HepG2 (cell line): ENCODE measurements around the gene DDX3Y. TPM values are rescaled to one million over a fixed set of nuclear protein-coding genes. Genes with fewer than 3 reads are reported as not detected.

Source experiments
- ATAC-seq: fragments of 200-7000 bp; cut with Tn5 transposase; 3 replicates; pipeline ENCODE4 v1.9.1; 2020; ENCODE audit warnings: mild to moderate bottlenecking, moderate library complexity
- BruUV-seq: library from RNA; stranded (reverse); fragments of 400-500 nt; replicated peaks from 2 replicates; lab custom pipeline; 2021; lab: Mats Ljungman, UMichigan
- CTCF ChIA-PET: fragments of 300-600 bp; formaldehyde crosslinking; extraction: SDS; loops from one replicate; lab custom pipeline; 2021; ENCODE audit warnings: low total read pairs, inconsistent platforms, low intra/inter-chr PET ratio; lab: Yijun Ruan, JAX
- POLR2A ChIA-PET: fragments of 350-600 bp; sonication (Branson Sonifier 250); formaldehyde crosslinking; loops from one replicate; lab custom pipeline; 2020; ENCODE audit warnings: antibody characterized with exemption, inconsistent platforms; lab: Yijun Ruan, JAX
- DNase-seq: peaks from one replicate; pipeline ENCODE4 v3.0.0-alpha.2; 2015; ENCODE audit warnings: low spot score
- FAIRE-seq: peaks from 3 replicates; lab custom pipeline; 2011; peaks lifted over from hg19 to GRCh38; lab: Jason Lieb, UNC
- H2AFZ ChIP-seq: one replicate; pipeline ENCODE4 v1.6.1; 2011; ENCODE audit warnings: low read length, inconsistent platforms
- H3K27ac ChIP-seq: fragments of 300-600 bp; 3 replicates; pipeline ENCODE4 v1.8.0; 2011; ENCODE audit warnings: mixed run types, mild to moderate bottlenecking, mixed read lengths, low read length, inconsistent platforms; ENCODE audit not compliant: insufficient read depth; ENCODE audit errors: extremely low read length
- H3K27me3 ChIP-seq, 2 experiments: fragments of 200-600 bp in 1 of 2; 2 replicates in 1 of 2; 3 replicates in 1 of 2; pipeline versions ENCODE4 v1.6.0 to v1.8.0; 2011; ENCODE audit warnings: low read length in 2 of 2, mild to moderate bottlenecking in 2 of 2, moderate library complexity in 2 of 2, inconsistent platforms in 1 of 2; ENCODE audit not compliant: insufficient read depth in 2 of 2, control insufficient read depth in 1 of 2
- H3K36me3 ChIP-seq, 2 experiments: fragments of 200-600 bp in 1 of 2; replicated peaks in 1 of 2; 2 replicates in 1 of 2; 3 replicates in 1 of 2; pipeline versions ENCODE4 v1.5.1 to v1.8.0; 2011; ENCODE audit warnings: low read length in 2 of 2, inconsistent platforms in 1 of 2; ENCODE audit not compliant: insufficient read depth in 2 of 2, control insufficient read depth in 1 of 2
- H3K4me1 ChIP-seq: 2 replicates; pipeline ENCODE4 v1.5.1; 2012; ENCODE audit warnings: low read length, inconsistent platforms; ENCODE audit not compliant: insufficient read depth
- H3K4me2 ChIP-seq: 2 replicates; pipeline ENCODE4 v1.6.0; 2011; ENCODE audit warnings: low read depth, low read length, inconsistent platforms
- H3K4me3 ChIP-seq, 3 experiments: fragments of 200-600 bp in 1 of 3; sonication (generic), shearing (Covaris generic) in 1 of 3; replicated peaks in 1 of 3; 2 replicates each; pipeline ENCODE4 v1.5.1; 2011 to 2016; ENCODE audit warnings: low read length in 3 of 3, inconsistent platforms in 2 of 3, low read depth in 2 of 3, mild to moderate bottlenecking in 2 of 3, control low read depth in 1 of 3, mixed read lengths in 1 of 3; ENCODE audit not compliant: insufficient read depth in 1 of 3
- H3K79me2 ChIP-seq: one replicate; pipeline ENCODE4 v1.6.1; 2011; ENCODE audit warnings: low read length, inconsistent platforms; ENCODE audit not compliant: insufficient read depth
- H3K9ac ChIP-seq: 2 replicates; pipeline ENCODE4 v1.6.0; 2011; ENCODE audit warnings: mild to moderate bottlenecking, low read depth, low read length, inconsistent platforms; ENCODE audit not compliant: insufficient read depth
- H3K9me3 ChIP-seq: 2 replicates; pipeline ENCODE4 v1.5.1; 2012; ENCODE audit warnings: mild to moderate bottlenecking, low read length
- H4K20me1 ChIP-seq: 2 replicates; pipeline ENCODE4 v1.6.0; 2011; ENCODE audit warnings: inconsistent platforms, mild to moderate bottlenecking, low read length, moderate library complexity; ENCODE audit not compliant: insufficient read depth
- ASH2L ChIP-seq: fragments of 300-600, 200-600 bp; sonication (generic); IDR thresholded peaks from 2 replicates; pipeline ENCODE4 v1.7.0; 2017; ENCODE audit warnings: low read depth, mild to moderate bottlenecking, moderate library complexity, mixed read lengths, low read length; ENCODE audit not compliant: insufficient read length
- CREBL2 ChIP-seq: sonication (generic); formaldehyde crosslinking; IDR thresholded peaks from 2 replicates; pipeline ENCODE4 v1.8.1; 2023; ENCODE audit warnings: missing genetic modification reagents, mild to moderate bottlenecking, borderline replicate concordance
- GLI4 ChIP-seq: sonication (generic); formaldehyde crosslinking; IDR thresholded peaks from 2 replicates; pipeline ENCODE4 v1.5.1; 2020; ENCODE audit warnings: missing genetic modification reagents, mild to moderate bottlenecking, moderate library complexity, borderline replicate concordance
- HNRNPK ChIP-seq: fragments of 200-400 bp; formaldehyde crosslinking; IDR thresholded peaks from 2 replicates; pipeline ENCODE4 v1.6.1; 2018; ENCODE audit warnings: low read length, low read depth, moderate library complexity, mild to moderate bottlenecking; ENCODE audit not compliant: poor library complexity, severe bottlenecking
- KMT2B ChIP-seq: IDR thresholded peaks from 2 replicates; pipeline ENCODE4 v1.6.1; 2016; ENCODE audit warnings: missing genetic modification reagents, missing compliant biosample characterization
- LCORL ChIP-seq, 2 experiments: fragments of 450-650 bp in 1 of 2; sonication (generic) in 1 of 2; formaldehyde crosslinking in 1 of 2; IDR thresholded peaks; 2 replicates each; pipeline versions ENCODE4 v1.5.0 to v1.6.1; 2017 to 2020; ENCODE audit warnings: antibody characterized with exemption in 1 of 2, missing genetic modification reagents in 1 of 2
- POLR2G ChIP-seq: fragments of 200-400 bp; formaldehyde crosslinking; IDR thresholded peaks from 2 replicates; pipeline ENCODE4 v1.6.1; 2018; ENCODE audit warnings: mild to moderate bottlenecking, low read depth, low read length, moderate library complexity
- PRDM4 ChIP-seq: sonication (generic); formaldehyde crosslinking; IDR thresholded peaks from 2 replicates; pipeline ENCODE4 v1.9.0; 2021; ENCODE audit warnings: missing genetic modification reagents, borderline replicate concordance
- REXO4 ChIP-seq: sonication (generic); formaldehyde crosslinking; IDR thresholded peaks from 2 replicates; pipeline ENCODE4 v1.8.0; 2022; ENCODE audit warnings: missing genetic modification reagents, mild to moderate bottlenecking, borderline replicate concordance
- SNAPC5 ChIP-seq: sonication (generic); formaldehyde crosslinking; IDR thresholded peaks from 2 replicates; pipeline ENCODE4 v1.8.1; 2023; ENCODE audit warnings: mild to moderate bottlenecking, missing genetic modification reagents, borderline replicate concordance
- TAF1 ChIP-seq: sonication (generic); formaldehyde crosslinking; IDR thresholded peaks from 2 replicates; pipeline ENCODE4 v1.4.0; 2020; ENCODE audit warnings: missing genetic modification reagents
- TCF12 ChIP-seq, 2 experiments: fragments of 450-650 bp in 1 of 2; sonication (generic) in 1 of 2; formaldehyde crosslinking in 1 of 2; IDR thresholded peaks; 2 replicates each; pipeline versions ENCODE4 v1.6.1 to v1.8.0; 2017 to 2022; ENCODE audit warnings: antibody characterized with exemption in 1 of 2, mild to moderate bottlenecking in 1 of 2, missing genetic modification reagents in 1 of 2, moderate library complexity in 1 of 2
- ZBTB49 ChIP-seq: sonication (generic); formaldehyde crosslinking; IDR thresholded peaks from 2 replicates; pipeline ENCODE4 v1.4.0; 2020; ENCODE audit warnings: missing genetic modification reagents, borderline replicate concordance
- ZIK1 ChIP-seq: sonication (generic); formaldehyde crosslinking; IDR thresholded peaks from 2 replicates; pipeline ENCODE4 v1.5.0; 2020; ENCODE audit warnings: mild to moderate bottlenecking, low read depth, missing genetic modification reagents, borderline replicate concordance
- ZMAT3 ChIP-seq: sonication (generic); formaldehyde crosslinking; conservative IDR thresholded peaks from 2 replicates; pipeline ENCODE4 v1.7.0; 2021; ENCODE audit warnings: missing genetic modification reagents
- ZNF597 ChIP-seq: sonication (generic); formaldehyde crosslinking; IDR thresholded peaks from 2 replicates; pipeline ENCODE4 v1.5.0; 2020; ENCODE audit warnings: missing genetic modification reagents
- WGBS: methylation state at CpG from one replicate; pipeline ENCODE4 v1.1.6; 2017; ENCODE audit warnings: low lambda C conversion rate; 5-methylcytosine and 5-hydroxymethylcytosine counted together
- in situ Hi-C: cut with HindIII; loops from 2 replicates; pipeline ENCODE4 v1.10.0; 2017; ENCODE audit warnings: low pct_unique_long_range_greater_than_20kb; ENCODE audit not compliant: extremely low pct_ligation_motif_present
- intact Hi-C: fragments of 100-400 bp; cut with micrococcal nuclease; formaldehyde crosslinking; loops from one replicate; pipeline ENCODE4 v1.10.0; 2022; ENCODE audit not compliant: unreplicated experiment
- polyA plus RNA-seq, 8 experiments: library from polyadenylated mRNA; depleted of rRNA in 3 of 8; stranded (reverse) in 7 of 8; unstranded in 1 of 8; fragments of >200 nt; fragmentation: Illumina TruSeq in 4 of 8; extraction: Trizol in 4 of 8; gene quantifications; 2 replicates each; pipeline versions ENCODE4 v1.2.1 to v1.2.3, GENCODE V29; 2011 to 2016; ENCODE audit warnings: low read depth in 4 of 8, missing spikeins in 1 of 8, mixed read lengths in 1 of 8; ENCODE audit not compliant: insufficient read depth in 1 of 8
- total RNA-seq, 5 experiments: library from RNA; depleted of rRNA; stranded (reverse); fragments of >200 nt; fragmentation: Illumina TruSeq; extraction: Trizol; gene quantifications; 2 replicates each; pipeline ENCODE4 v1.2.3, GENCODE V29; 2016; ENCODE audit warnings: low read depth in 1 of 5

Gene DDX3Y
- total and polyA plus RNA-seq, 2 of the 13 experiments (the other 11 are each of a cell fraction or from before 2014, with no cell fraction given) = 112 to 113 TPM

GRCh38 chrY:12905517-12905872 is 827 bp downstream of the DDX3Y start:
- Histone ChIP-seq H3K27me3 (no peaks in the 10 kb centered on the region; a peak in 1 of 5 replicates), H3K4me1 (peaks cover 30% of the 10 kb centered on the region), H2AFZ (no peak overlapping the region), H3K9ac (peak overlapping the region; percentile 98), H4K20me1 (peaks cover 47% of the 10 kb centered on the region), H3K27ac (peak overlapping the region; percentile 96), H3K36me3 (no peaks in the 10 kb centered on the region), H3K4me2 (peak overlapping the region; percentile 71), H3K79me2 (peaks cover 58% of the 10 kb centered on the region), H3K4me3 (peak overlapping the region; percentile 70 to 94 (median 77)), H3K9me3 (no peaks in the 10 kb centered on the region)
- ChIA-PET POLR2A (no interaction called here), CTCF (no interaction called here)
- in situ Hi-C loops (loop anchor here (25.0 kb wide), 1 partner anchor 432 kb away; no protein-coding TSS in a partner anchor), intact Hi-C loops (no loop called here)
- DNase-seq (peak; percentile 62), ATAC-seq (peak; percentile 89), FAIRE-seq (peak; percentile 83)
- WGBS = 0% methylated on average over 4 of the region's 19 CpGs
- BruUV-seq = no TSS peak
- TF ChIP-seq TCF12 (IDR thresholded peaks at IDR 0.05) (no peak), TCF12 (CRISPR knock-in tag; IDR thresholded peaks at IDR 0.05) (no peak), POLR2G (peak; percentile 55; the same call in 1 of the 2 replicates), ZNF597 (no peak), ASH2L (no peak), HNRNPK (no peak), KMT2B (CRISPR knock-in tag) (0 out of 2 replicates have a peak, but pooled peaks have one; percentile 16), ZBTB49 (no peak), REXO4 (CRISPR knock-in tag) (no peak), ZMAT3 (CRISPR knock-in tag) (0 out of 2 replicates have a peak, but pooled peaks have one; percentile 28), ZIK1 (CRISPR knock-in tag) (no peak), GLI4 (CRISPR knock-in tag) (no peak), CREBL2 (CRISPR knock-in tag) (peak; percentile 40; the same call in 1 of the 2 replicates), TAF1 (peak; percentile 10; the same call in 1 of the 2 replicates), LCORL (IDR thresholded peaks at IDR 0.05) (no peak), LCORL (CRISPR knock-in tag; IDR thresholded peaks at IDR 0.05) (no peak), SNAPC5 (CRISPR knock-in tag) (no peak), PRDM4 (CRISPR knock-in tag) (no peak)
